GM12878 (cell line): ENCODE measurements around the gene DOLPP1. TPM values are rescaled to one million over a fixed set of nuclear protein-coding genes. Genes with fewer than 3 reads are reported as not detected.

ENCODE experiments used
- ATAC-seq: fragments of 200-7000 bp; cut with Tn5 transposase; 3 replicates; pipeline ENCODE4 v1.9.1; 2020; ENCODE audit warnings: mild to moderate bottlenecking, moderate library complexity
- BruUV-seq: library from RNA; stranded (reverse); fragments of 400-500 nt; replicated peaks from 2 replicates; lab custom pipeline; 2021; lab: Mats Ljungman, UMichigan
- CTCF ChIA-PET: fragments of 300-600 bp; sonication (Branson Sonifier 250); formaldehyde crosslinking; extraction: SDS; loops from one replicate; lab custom pipeline; 2021; ENCODE audit warnings: inconsistent platforms; lab: Yijun Ruan, JAX
- POLR2A ChIA-PET: fragments of 350-600 bp; formaldehyde crosslinking; extraction: SDS; loops from one replicate; lab custom pipeline; 2021; ENCODE audit warnings: inconsistent platforms; lab: Charles Lee
- RAD21 ChIA-PET: fragments of 300-600 bp; sonication (Branson Sonifier 250); formaldehyde crosslinking; loops from one replicate; lab custom pipeline; 2023; ENCODE audit warnings: antibody characterized with exemption; ENCODE audit not compliant: unreplicated experiment; lab: Charles Lee
- SMC1A ChIA-PET: fragments of 300-600 bp; sonication (Branson Sonifier 250); formaldehyde crosslinking; loops from one replicate; lab custom pipeline; 2023; ENCODE audit not compliant: unreplicated experiment, uncharacterized antibody; lab: Charles Lee
- DNase-seq: peaks from one replicate; pipeline ENCODE4 v3.0.0-alpha.2; 2011; ENCODE audit warnings: low read depth, low spot score
- FAIRE-seq: peaks from 3 replicates; lab custom pipeline; 2011; peaks lifted over from hg19 to GRCh38; lab: Jason Lieb, UNC
- H2AFZ ChIP-seq: 2 replicates; pipeline ENCODE4 v1.6.0; 2011; ENCODE audit warnings: low read depth, low read length, control low read depth; ENCODE audit not compliant: control insufficient read depth
- H3K27ac ChIP-seq: 2 replicates; pipeline ENCODE4 v1.5.1; 2011; ENCODE audit warnings: control low read depth; ENCODE audit not compliant: control insufficient read depth, insufficient read depth
- H3K27me3 ChIP-seq, 2 experiments: replicated peaks in 1 of 2; 2 replicates each; pipeline versions ENCODE4 v1.6.0 to v1.6.1; 2011; ENCODE audit warnings: low read length in 1 of 2; ENCODE audit not compliant: control insufficient read depth in 2 of 2, insufficient read depth in 2 of 2
- H3K36me3 ChIP-seq, 2 experiments: 2 replicates each; pipeline ENCODE4 v1.5.1; 2011; ENCODE audit warnings: low read length in 1 of 2; ENCODE audit not compliant: control insufficient read depth in 2 of 2, insufficient read depth in 2 of 2
- H3K4me1 ChIP-seq: 2 replicates; pipeline ENCODE4 v1.6.1; 2011; ENCODE audit warnings: mild to moderate bottlenecking, low read length, moderate library complexity, mixed read lengths; ENCODE audit not compliant: control insufficient read depth, insufficient read depth
- H3K4me2 ChIP-seq: 2 replicates; pipeline ENCODE4 v1.6.0; 2011; ENCODE audit warnings: control low read depth; ENCODE audit not compliant: control insufficient read depth, insufficient read depth
- H3K4me3 ChIP-seq: fragments of 200-600 bp; sonication (generic); 2 replicates; pipeline ENCODE4 v1.5.1; 2016
- H3K79me2 ChIP-seq: 2 replicates; pipeline ENCODE4 v1.6.0; 2011; ENCODE audit warnings: low read length; ENCODE audit not compliant: control insufficient read depth, insufficient read depth
- H3K9ac ChIP-seq: 2 replicates; pipeline ENCODE4 v1.8.0; 2011; ENCODE audit warnings: low read length, control low read depth, mixed read lengths; ENCODE audit not compliant: control insufficient read depth, insufficient read depth
- H3K9me3 ChIP-seq: replicated peaks from 3 replicates; pipeline ENCODE4 v1.5.1; 2011; ENCODE audit warnings: mild to moderate bottlenecking, low read length; ENCODE audit not compliant: control insufficient read depth, insufficient read depth
- H4K20me1 ChIP-seq: 2 replicates; pipeline ENCODE4 v1.6.0; 2011; ENCODE audit not compliant: control insufficient read depth, insufficient read depth
- CUX1 ChIP-seq: IDR thresholded peaks from 2 replicates; pipeline ENCODE4 v1.6.1; 2012; ENCODE audit warnings: improper control_type of control experiment, low read depth, low read length; ENCODE audit not compliant: insufficient replicate concordance
- DPF2 ChIP-seq: fragments of 450-650 bp; IDR thresholded peaks from 2 replicates; pipeline ENCODE4 v1.6.1; 2017; ENCODE audit warnings: mild to moderate bottlenecking
- EP300 ChIP-seq, 2 experiments: fragments of 150-350 bp in 1 of 2; IDR thresholded peaks; 2 replicates each; pipeline ENCODE4 v1.6.1; 2011 to 2012; ENCODE audit warnings: low read depth in 2 of 2, low read length in 2 of 2, borderline replicate concordance in 1 of 2, improper control_type of control experiment in 1 of 2, inconsistent platforms in 1 of 2; ENCODE audit not compliant: control insufficient read depth in 1 of 2
- MYC ChIP-seq: IDR thresholded peaks from 2 replicates; pipeline ENCODE4 v1.6.1; 2011; ENCODE audit warnings: mild to moderate bottlenecking, low read length, moderate library complexity, inconsistent platforms; ENCODE audit not compliant: insufficient read depth, insufficient replicate concordance, insufficient read length, severe bottlenecking
- POU2F2 ChIP-seq: IDR thresholded peaks from 3 replicates; pipeline ENCODE4 v1.6.1; 2011; ENCODE audit warnings: low read depth, mild to moderate bottlenecking, low read length, borderline replicate concordance
- RCOR1 ChIP-seq: conservative IDR thresholded peaks from 2 replicates; pipeline ENCODE4 v1.6.1; 2012; ENCODE audit warnings: low read depth, low read length, improper control_type of control experiment
- RUNX3 ChIP-seq: IDR thresholded peaks from 2 replicates; pipeline ENCODE4 v1.6.1; 2012; ENCODE audit warnings: low read length, inconsistent platforms
- SIX5 ChIP-seq: IDR thresholded peaks from 2 replicates; pipeline ENCODE4 v1.6.1; 2011; ENCODE audit warnings: mild to moderate bottlenecking, low read depth, low read length, moderate library complexity; ENCODE audit not compliant: severe bottlenecking
- SMC3 ChIP-seq: IDR thresholded peaks from 2 replicates; pipeline ENCODE4 v1.6.1; 2011; ENCODE audit warnings: low read length, improper control_type of control experiment, borderline replicate concordance
- YBX1 ChIP-seq: fragments of 450-650 bp; IDR thresholded peaks from 2 replicates; pipeline ENCODE4 v1.6.1; 2016; ENCODE audit warnings: antibody characterized with exemption
- ZNF622 ChIP-seq: fragments of 450-650 bp; IDR thresholded peaks from 2 replicates; pipeline ENCODE4 v1.6.1; 2017; ENCODE audit warnings: mild to moderate bottlenecking, inconsistent platforms
- ZSCAN29 ChIP-seq: fragments of 450-650 bp; IDR thresholded peaks from 2 replicates; pipeline ENCODE4 v1.6.1; 2017; ENCODE audit warnings: mild to moderate bottlenecking, moderate library complexity
- WGBS: methylation state at CpG from one replicate; pipeline ENCODE4 v1.1.6; 2016; ENCODE audit warnings: low lambda C conversion rate; ENCODE audit not compliant: insufficient replicate concordance, insufficient coverage; ENCODE audit errors: missing lambda C conversion rate; 5-methylcytosine and 5-hydroxymethylcytosine counted together
- in situ Hi-C: fragments of 300-500 bp; cut with MboI; formaldehyde crosslinking; loops from 9 replicates; pipeline ENCODE4 v1.14.3; 2018; ENCODE audit warnings: mixed read lengths
- intact Hi-C: fragments of 100-400 bp; cut with micrococcal nuclease; formaldehyde crosslinking; loops from one replicate; pipeline ENCODE4 v1.14.2; 2022; ENCODE audit not compliant: unreplicated experiment
- polyA plus RNA-seq, 11 experiments: library from polyadenylated mRNA; depleted of rRNA in 4 of 11; unstranded in 6 of 11; stranded (reverse) in 5 of 11; fragments of >200 nt; fragmentation: Nextera tagmentation in 4 of 11; fragmentation: Illumina TruSeq in 1 of 11; extraction: Ambion mirVana in 4 of 11; extraction: Trizol in 1 of 11; gene quantifications; 1 replicate in 1 of 11; 2 replicates in 10 of 11; pipeline versions ENCODE4 v1.2.1 to v1.2.3, GENCODE V29; 2011 to 2016; ENCODE audit warnings: inconsistent platforms in 2 of 11, missing spikeins in 2 of 11, low read depth in 1 of 11
- total RNA-seq, 4 experiments: library from RNA; depleted of rRNA in 3 of 4; stranded (reverse); fragments of >200 nt in 3 of 4; fragmentation: Illumina TruSeq in 1 of 4; extraction: Trizol in 1 of 4; gene quantifications; 2 replicates each; pipeline versions ENCODE4 v1.2.1 to v1.2.3, GENCODE V29; 2013 to 2021
- TF ChIP-seq, protein P1 (sequence below): IDR thresholded peaks from 2 replicates; pipeline ENCODE4 v1.6.1; 2011; ENCODE audit warnings: mild to moderate bottlenecking, low read depth, low read length, moderate library complexity; ENCODE audit not compliant: insufficient replicate concordance
- TF ChIP-seq, protein P2 (sequence below): IDR thresholded peaks from 2 replicates; pipeline ENCODE4 v1.6.1; 2012; ENCODE audit warnings: mild to moderate bottlenecking, low read depth, low read length

DOLPP1 gene
- total and polyA plus RNA-seq, 10 of the 15 experiments (the other 5 are each of a cell fraction or from before 2014, with no cell fraction given) = 0.76 to 19.9 (median 13.4) TPM

DNA sequence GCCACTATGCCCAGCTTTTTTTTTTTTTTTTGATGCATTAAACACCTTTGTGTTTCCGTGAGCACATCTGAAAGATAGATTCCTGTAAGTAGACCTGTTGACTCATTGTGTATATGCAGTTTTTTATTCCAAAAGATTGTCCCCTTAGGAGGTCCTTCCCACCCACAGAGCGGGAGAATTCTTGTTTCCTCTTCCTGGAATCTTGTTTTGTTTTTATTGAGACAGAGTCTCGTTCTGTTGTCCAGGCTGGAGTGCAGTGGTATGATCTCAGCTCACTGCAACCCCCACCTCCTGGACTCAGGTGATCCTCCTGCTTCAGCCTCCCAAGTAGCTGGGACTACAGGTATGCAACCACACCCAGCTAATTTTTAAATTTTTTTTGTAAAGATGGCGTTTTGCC, 37.9 kb downstream of the DOLPP1 start:
- peaks cover 9 to 10% of the 10 kb centered on the region in 2 experiments for H3K36me3 ChIP-seq
- ATAC-seq (no peak), DNase-seq (no peak), FAIRE-seq (no peak)
- H3K4me3 ChIP-seq = no peak overlapping the region
- no peak overlapping the region for H2AFZ ChIP-seq
- H3K4me1 ChIP-seq = peaks cover 3% of the 10 kb centered on the region; the same call in 1 of the 2 replicates
- H3K9me3 ChIP-seq = no peaks in the 10 kb centered on the region
- RAD21 ChIA-PET = no interaction called here
- POLR2A ChIA-PET = no interaction called here
- SMC1A ChIA-PET = no interaction called here
- in situ Hi-C loops = no loop called here
- no peaks in the 10 kb centered on the region for H3K27me3 ChIP-seq
- WGBS = 86% methylated on average over 4 of the region's 4 CpGs
- no peak overlapping the region for H3K9ac ChIP-seq
- no TSS peak for BruUV-seq
- H3K4me2 ChIP-seq = no peak overlapping the region
- CTCF ChIA-PET = interaction anchor here (0.6 to 4.4 kb wide), 3 partner anchors 10 to 1090 kb away, joined by 3 to 16 read pairs (median 4); no protein-coding TSS in a partner anchor
- peaks cover 12% of the 10 kb centered on the region for H3K79me2 ChIP-seq
- intact Hi-C loops = no loop called here
- H4K20me1 ChIP-seq = no peaks in the 10 kb centered on the region
- no peak overlapping the region for H3K27ac ChIP-seq
- TF ChIP-seq RCOR1 (no peak), ZNF622 (no peak), MYC (no peak), SIX5 (no peak), CUX1 (no peak), POU2F2 (no peak), EP300 (IDR thresholded peaks at IDR 0.05; ENCODE audit: borderline replicate concordance in 1 of 2, control insufficient read depth in 1 of 2, low read depth in 2 of 2, low read length in 2 of 2) (no peak), RUNX3 (no peak), YBX1 (no peak), DPF2 (no peak), ZSCAN29 (no peak), SMC3 (no peak)
- TF ChIP-seq, protein P1, sequence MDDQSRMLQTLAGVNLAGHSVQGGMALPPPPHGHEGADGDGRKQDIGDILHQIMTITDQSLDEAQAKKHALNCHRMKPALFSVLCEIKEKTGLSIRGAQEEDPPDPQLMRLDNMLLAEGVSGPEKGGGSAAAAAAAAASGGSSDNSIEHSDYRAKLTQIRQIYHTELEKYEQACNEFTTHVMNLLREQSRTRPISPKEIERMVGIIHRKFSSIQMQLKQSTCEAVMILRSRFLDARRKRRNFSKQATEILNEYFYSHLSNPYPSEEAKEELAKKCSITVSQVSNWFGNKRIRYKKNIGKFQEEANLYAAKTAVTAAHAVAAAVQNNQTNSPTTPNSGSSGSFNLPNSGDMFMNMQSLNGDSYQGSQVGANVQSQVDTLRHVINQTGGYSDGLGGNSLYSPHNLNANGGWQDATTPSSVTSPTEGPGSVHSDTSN = no peak
- TF ChIP-seq, protein P2, sequence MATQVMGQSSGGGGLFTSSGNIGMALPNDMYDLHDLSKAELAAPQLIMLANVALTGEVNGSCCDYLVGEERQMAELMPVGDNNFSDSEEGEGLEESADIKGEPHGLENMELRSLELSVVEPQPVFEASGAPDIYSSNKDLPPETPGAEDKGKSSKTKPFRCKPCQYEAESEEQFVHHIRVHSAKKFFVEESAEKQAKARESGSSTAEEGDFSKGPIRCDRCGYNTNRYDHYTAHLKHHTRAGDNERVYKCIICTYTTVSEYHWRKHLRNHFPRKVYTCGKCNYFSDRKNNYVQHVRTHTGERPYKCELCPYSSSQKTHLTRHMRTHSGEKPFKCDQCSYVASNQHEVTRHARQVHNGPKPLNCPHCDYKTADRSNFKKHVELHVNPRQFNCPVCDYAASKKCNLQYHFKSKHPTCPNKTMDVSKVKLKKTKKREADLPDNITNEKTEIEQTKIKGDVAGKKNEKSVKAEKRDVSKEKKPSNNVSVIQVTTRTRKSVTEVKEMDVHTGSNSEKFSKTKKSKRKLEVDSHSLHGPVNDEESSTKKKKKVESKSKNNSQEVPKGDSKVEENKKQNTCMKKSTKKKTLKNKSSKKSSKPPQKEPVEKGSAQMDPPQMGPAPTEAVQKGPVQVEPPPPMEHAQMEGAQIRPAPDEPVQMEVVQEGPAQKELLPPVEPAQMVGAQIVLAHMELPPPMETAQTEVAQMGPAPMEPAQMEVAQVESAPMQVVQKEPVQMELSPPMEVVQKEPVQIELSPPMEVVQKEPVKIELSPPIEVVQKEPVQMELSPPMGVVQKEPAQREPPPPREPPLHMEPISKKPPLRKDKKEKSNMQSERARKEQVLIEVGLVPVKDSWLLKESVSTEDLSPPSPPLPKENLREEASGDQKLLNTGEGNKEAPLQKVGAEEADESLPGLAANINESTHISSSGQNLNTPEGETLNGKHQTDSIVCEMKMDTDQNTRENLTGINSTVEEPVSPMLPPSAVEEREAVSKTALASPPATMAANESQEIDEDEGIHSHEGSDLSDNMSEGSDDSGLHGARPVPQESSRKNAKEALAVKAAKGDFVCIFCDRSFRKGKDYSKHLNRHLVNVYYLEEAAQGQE = no peak
